Neuronal stem cell (in vitro differentiated cells): ENCODE data around the gene LILRB4.

Experiments used
- DNase-seq: peaks from one replicate; pipeline ENCODE4 v3.0.0-alpha.2; 2013; ENCODE audit warnings: low spot score
- H2AFZ ChIP-seq: one replicate; pipeline ENCODE4 v1.6.1; 2013; ENCODE audit warnings: mild to moderate bottlenecking, low read length, inconsistent platforms
- H2AK5ac ChIP-seq: 2 replicates; pipeline ENCODE4 v1.6.1; 2013; ENCODE audit warnings: low read depth, mild to moderate bottlenecking, inconsistent platforms, low read length, moderate library complexity, mixed read lengths
- H2BK120ac ChIP-seq: 2 replicates; pipeline ENCODE4 v1.6.1; 2013; ENCODE audit warnings: low read depth, mild to moderate bottlenecking, inconsistent platforms, low read length, moderate library complexity, mixed read lengths
- H2BK12ac ChIP-seq: one replicate; pipeline ENCODE4 v1.6.1; 2013; ENCODE audit warnings: low read length, inconsistent platforms
- H2BK15ac ChIP-seq: 2 replicates; pipeline ENCODE4 v1.6.1; 2013; ENCODE audit warnings: mild to moderate bottlenecking, low read length, inconsistent platforms, mixed read lengths
- H2BK5ac ChIP-seq: one replicate; pipeline ENCODE4 v1.6.1; 2013; ENCODE audit warnings: inconsistent platforms, mild to moderate bottlenecking, low read length, moderate library complexity
- H3K14ac ChIP-seq: one replicate; pipeline ENCODE4 v1.6.1; 2013; ENCODE audit warnings: low read length, inconsistent platforms
- H3K18ac ChIP-seq: 2 replicates; pipeline ENCODE4 v1.6.1; 2013; ENCODE audit warnings: low read length, inconsistent platforms
- H3K23ac ChIP-seq: 2 replicates; pipeline ENCODE4 v1.6.1; 2013; ENCODE audit warnings: low read depth, mild to moderate bottlenecking, mixed read lengths, low read length, inconsistent platforms; ENCODE audit not compliant: poor library complexity
- H3K27ac ChIP-seq: replicated peaks from 3 replicates; pipeline ENCODE4 v1.5.1; 2013; ENCODE audit warnings: low read length, inconsistent platforms
- H3K27me3 ChIP-seq, 3 experiments: 2 replicates each; pipeline ENCODE4 v1.6.1; 2013; ENCODE audit warnings: low read length in 3 of 3, mild to moderate bottlenecking in 2 of 3, inconsistent platforms in 1 of 3, low read depth in 1 of 3, mixed read lengths in 1 of 3, moderate library complexity in 1 of 3; ENCODE audit not compliant: control insufficient read depth in 3 of 3, insufficient read depth in 3 of 3
- H3K36me3 ChIP-seq, 2 donors: replicated peaks in 1 of 2; 2 replicates each; pipeline ENCODE4 v1.6.1; 2013; ENCODE audit warnings: low read length in 2 of 2; ENCODE audit not compliant: control insufficient read depth in 2 of 2, insufficient read depth in 2 of 2
- H3K4ac ChIP-seq: 2 replicates; pipeline ENCODE4 v1.6.1; 2013; ENCODE audit warnings: inconsistent platforms, mild to moderate bottlenecking, low read length, moderate library complexity
- H3K4me1 ChIP-seq, 2 donors: 1 replicate in 1 of 2; 2 replicates in 1 of 2; pipeline ENCODE4 v1.6.1; 2013; ENCODE audit warnings: low read length in 2 of 2, low read depth in 1 of 2; ENCODE audit not compliant: control insufficient read depth in 2 of 2, insufficient read depth in 1 of 2
- H3K4me2 ChIP-seq: one replicate; pipeline ENCODE4 v1.6.1; 2013; ENCODE audit warnings: mild to moderate bottlenecking, low read length, inconsistent platforms; ENCODE audit not compliant: insufficient read depth, poor library complexity, severe bottlenecking
- H3K4me3 ChIP-seq, 2 donors: 2 replicates each; pipeline ENCODE4 v1.5.1; 2013; ENCODE audit warnings: low read length in 2 of 2, mild to moderate bottlenecking in 2 of 2, inconsistent platforms in 1 of 2, moderate library complexity in 1 of 2
- H3K79me1 ChIP-seq: one replicate; pipeline ENCODE4 v1.6.1; 2013; ENCODE audit warnings: low read depth, mild to moderate bottlenecking, inconsistent platforms, low read length, moderate library complexity
- H3K9ac ChIP-seq: one replicate; pipeline ENCODE4 v1.6.1; 2013; ENCODE audit warnings: mild to moderate bottlenecking, low read depth, low read length, inconsistent platforms; ENCODE audit not compliant: poor library complexity
- H3K9me3 ChIP-seq, 2 donors: replicated peaks in 1 of 2; 2 replicates each; pipeline versions ENCODE3 to v1.6.1; 2013; ENCODE audit warnings: low read length in 2 of 2, mild to moderate bottlenecking in 2 of 2, inconsistent platforms in 1 of 2, low read depth in 1 of 2, mixed read lengths in 1 of 2, moderate library complexity in 1 of 2; ENCODE audit not compliant: control insufficient read depth in 2 of 2, insufficient read depth in 1 of 2
- H4K8ac ChIP-seq: one replicate; pipeline ENCODE4 v1.6.1; 2013; ENCODE audit warnings: low read depth, mild to moderate bottlenecking, inconsistent platforms, low read length, moderate library complexity
- H4K91ac ChIP-seq: one replicate; pipeline ENCODE4 v1.6.1; 2013; ENCODE audit warnings: low read length, low read depth, mild to moderate bottlenecking, inconsistent platforms; ENCODE audit not compliant: poor library complexity
- WGBS, 2 donors: extraction: QIAGEN DNeasy Blood & Tissue Kit; methylation state at CpG; one replicate each; pipeline ENCODE4 v1.1.7; 2013; ENCODE audit warnings: missing lambda C conversion rate in 2 of 2, mixed read lengths in 1 of 2; ENCODE audit not compliant: insufficient read length in 2 of 2, insufficient replicate concordance in 1 of 2; ENCODE audit errors: extremely low coverage in 2 of 2; 5-methylcytosine and 5-hydroxymethylcytosine counted together

Gene LILRB4

GRCh38 chr19:54646331-54646841 is 16.4 kb upstream of the LILRB4 start:
- Histone ChIP-seq H2BK15ac (no peak overlapping the region), H3K18ac (no peak overlapping the region), H3K4me1 (no peaks in the 10 kb centered on the region), H2BK5ac (no peak overlapping the region), H4K8ac (no peak overlapping the region), H3K27ac (no peak overlapping the region), H2AK5ac (no peak overlapping the region), H2BK12ac (no peak overlapping the region), H3K23ac (no peak overlapping the region), H3K27me3 (peaks cover 0 to 8% (median 0%) of the 10 kb centered on the region in 3 experiments), H3K4ac (no peak overlapping the region), H4K91ac (no peak overlapping the region), H3K4me2 (no peak overlapping the region), H3K9me3 (peaks cover 0 to 19% of the 10 kb centered on the region in 2 donors), H3K14ac (no peak overlapping the region), H2AFZ (no peak overlapping the region), H3K79me1 (no peaks in the 10 kb centered on the region), H2BK120ac (no peak overlapping the region), H3K36me3 (no peaks in the 10 kb centered on the region), H3K9ac (no peak overlapping the region), H3K4me3 (no peak overlapping the region)
- no peak for DNase-seq
- no CpG with 5 or more reads among the region's 19 CpGs for WGBS, 2 donors

- Histone ChIP-seq H3K36me3 (no peaks in the 10 kb centered on the region), H2BK5ac (no peak overlapping the region), H2BK120ac (no peak overlapping the region), H3K23ac (no peak overlapping the region), H3K4me3 (no peak overlapping the region), H3K4ac (no peak overlapping the region), H3K79me1 (no peaks in the 10 kb centered on the region), H3K9me3 (peaks cover 0 to 30% of the 10 kb centered on the region in 2 donors), H2AK5ac (no peak overlapping the region), H3K14ac (no peak overlapping the region), H2BK15ac (no peak overlapping the region), H3K4me2 (no peak overlapping the region), H3K4me1 (no peaks in the 10 kb centered on the region), H3K18ac (no peak overlapping the region), H3K27ac (no peak overlapping the region), H4K8ac (no peak overlapping the region), H3K27me3 (peaks cover 0 to 8% (median 0%) of the 10 kb centered on the region in 3 experiments), H3K9ac (no peak overlapping the region), H2BK12ac (no peak overlapping the region), H2AFZ (no peak overlapping the region), H4K91ac (no peak overlapping the region)
- no CpG with 5 or more reads among the region's 4 CpGs for WGBS, 2 donors
- no peak for DNase-seq
Observed at GRCh38 chr19:54648129-54648528, 14.7 kb upstream of the LILRB4 start.

GRCh38 chr19:54650108-54650655 is 12.6 kb upstream of the LILRB4 start:
- H2AK5ac ChIP-seq = no peak overlapping the region
- no peak overlapping the region for H3K4me2 ChIP-seq
- H3K9me3 ChIP-seq = peaks cover 0 to 36% of the 10 kb centered on the region in 2 donors

GRCh38 chr19:54653181-54653809 is 9.5 kb upstream of the LILRB4 start:
- Histone ChIP-seq H2BK15ac (no peak overlapping the region), H3K23ac (no peak overlapping the region), H2BK12ac (no peak overlapping the region), H4K8ac (no peak overlapping the region), H3K79me1 (no peaks in the 10 kb centered on the region), H3K4ac (no peak overlapping the region), H2AK5ac (no peak overlapping the region), H3K4me1 (no peaks in the 10 kb centered on the region), H4K91ac (no peak overlapping the region), H3K27me3 (peaks cover 0 to 3% (median 0%) of the 10 kb centered on the region in 3 experiments), H3K9me3 (peaks cover 0 to 30% of the 10 kb centered on the region in 2 donors), H2BK5ac (no peak overlapping the region), H3K9ac (no peak overlapping the region), H3K27ac (no peak overlapping the region), H3K36me3 (no peaks in the 10 kb centered on the region), H3K14ac (no peak overlapping the region), H3K18ac (no peak overlapping the region), H3K4me3 (peak overlapping the region in 1 of 2 donors; percentile 16), H2BK120ac (no peak overlapping the region), H3K4me2 (no peak overlapping the region), H2AFZ (no peak overlapping the region)
- WGBS, 2 donors = no CpG with 5 or more reads among the region's 6 CpGs
- no peak for DNase-seq

More at GRCh38 chr19:54650108-54650655, 12.6 kb upstream of the LILRB4 start:
- H3K27me3 ChIP-seq = peaks cover 0 to 8% (median 0%) of the 10 kb centered on the region in 3 experiments
- no peak overlapping the region for H3K4ac ChIP-seq
- H2BK12ac ChIP-seq = no peak overlapping the region
- no peak overlapping the region for H2BK15ac ChIP-seq
- no peak overlapping the region for H3K23ac ChIP-seq
- no peak overlapping the region for H4K8ac ChIP-seq
- H2BK120ac ChIP-seq = no peak overlapping the region
- H2BK5ac ChIP-seq = no peak overlapping the region
- H3K9ac ChIP-seq = no peak overlapping the region
- no peak overlapping the region for H3K27ac ChIP-seq
- H4K91ac ChIP-seq = no peak overlapping the region
- no peak overlapping the region for H3K4me3 ChIP-seq
- no peaks in the 10 kb centered on the region for H3K36me3 ChIP-seq
- no peaks in the 10 kb centered on the region for H3K79me1 ChIP-seq
- WGBS, 2 donors = no CpG with 5 or more reads among the region's 6 CpGs
- H3K14ac ChIP-seq = no peak overlapping the region
- DNase-seq = no peak
- H2AFZ ChIP-seq = no peak overlapping the region
- no peaks in the 10 kb centered on the region for H3K4me1 ChIP-seq
- H3K18ac ChIP-seq = no peak overlapping the region
